Parathyroid adenoma (tissue), 2 donors: ENCODE data around the gene RASGEF1C.

Experiments
- H2AFZ ChIP-seq: fragments of 300-600 bp; sonication (generic); one replicate; pipeline ENCODE4 v1.7.0; 2017; ENCODE audit warnings: antibody characterized with exemption, mild to moderate bottlenecking
- H3K27ac ChIP-seq: fragments of 300-600 bp; sonication (generic); one replicate; pipeline ENCODE4 v1.7.0; 2017
- H3K27me3 ChIP-seq: fragments of 300-600 bp; sonication (generic); one replicate; pipeline ENCODE4 v1.7.0; 2017; ENCODE audit warnings: low read length; ENCODE audit not compliant: control insufficient read depth, insufficient read depth
- H3K36me3 ChIP-seq: fragments of 300-600 bp; sonication (generic); one replicate; pipeline ENCODE4 v1.7.0; 2017; ENCODE audit warnings: low read length; ENCODE audit not compliant: control insufficient read depth, insufficient read depth
- H3K4me1 ChIP-seq: fragments of 300-600 bp; sonication (generic); one replicate; pipeline ENCODE4 v1.7.0; 2017; ENCODE audit warnings: control low read depth
- H3K4me2 ChIP-seq: fragments of 300-600 bp; sonication (generic); one replicate; pipeline ENCODE4 v1.7.0; 2017; ENCODE audit warnings: low read length
- H3K4me3 ChIP-seq: fragments of 300-600 bp; sonication (generic); one replicate; pipeline ENCODE4 v1.7.0; 2017; ENCODE audit warnings: low read depth, low read length
- H3K79me2 ChIP-seq: fragments of 300-600 bp; sonication (generic); one replicate; pipeline ENCODE4 v1.7.0; 2017; ENCODE audit warnings: control low read depth
- H3K9ac ChIP-seq: fragments of 300-600 bp; sonication (generic); one replicate; pipeline ENCODE4 v1.7.0; 2017; ENCODE audit warnings: mild to moderate bottlenecking
- H3K9me3 ChIP-seq: fragments of 300-600 bp; sonication (generic); one replicate; pipeline ENCODE4 v1.7.0; 2017; ENCODE audit warnings: low read length; ENCODE audit not compliant: control insufficient read depth
- TF ChIP-seq, protein P1 (sequence below): fragments of 300-600 bp; sonication (generic); IDR thresholded peaks from one replicate; pipeline ENCODE4 v1.7.0; 2017; ENCODE audit warnings: antibody characterized with exemption, mild to moderate bottlenecking
- donor health status: primary hyperparathyroidism.

RASGEF1C gene

DNA sequence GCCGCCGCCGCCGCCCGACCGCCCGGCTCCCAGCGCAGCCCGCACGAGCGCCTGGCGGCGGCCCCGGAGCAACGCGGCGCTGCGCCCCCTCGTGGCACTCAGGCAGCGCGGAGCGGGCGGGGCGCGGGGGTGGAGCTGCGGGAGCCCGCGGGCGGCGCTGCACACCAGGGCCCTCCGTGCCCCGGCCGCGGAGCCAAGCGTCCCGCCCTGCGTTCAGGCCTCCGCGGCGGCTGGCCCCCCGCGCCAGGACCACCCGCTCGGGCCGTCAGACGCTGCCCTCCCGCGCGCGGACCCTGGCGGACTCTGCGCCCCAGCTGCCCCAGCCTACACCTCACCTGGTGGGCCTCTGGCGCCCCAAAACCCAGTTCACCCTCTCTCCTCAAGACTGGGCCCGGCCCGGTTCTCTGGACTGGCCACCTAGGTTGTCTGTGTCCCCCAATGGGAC lies at the start of gene RASGEF1C:
Gene RASGEF1C (minus strand): TSS at position 75 of the 445 bp plus-strand sequence. CDS start 71,159 bp downstream, outside the sequence.
- Histone ChIP-seq H3K4me3 (no peak within 1 kb of the TSS), H3K27me3 (no peaks in the 10 kb centered on the region), H3K36me3 (no peaks in the 10 kb centered on the region), H3K27ac (no peak within 1 kb of the TSS), H2AFZ (peak within 1 kb of the TSS; percentile 56), H3K79me2 (no peaks in the 10 kb centered on the region), H3K9ac (no peak within 1 kb of the TSS), H3K4me1 (no peaks in the 10 kb centered on the region), H3K4me2 (no peak within 1 kb of the TSS), H3K9me3 (no peaks in the 10 kb centered on the region)
- TF ChIP-seq, protein P1, sequence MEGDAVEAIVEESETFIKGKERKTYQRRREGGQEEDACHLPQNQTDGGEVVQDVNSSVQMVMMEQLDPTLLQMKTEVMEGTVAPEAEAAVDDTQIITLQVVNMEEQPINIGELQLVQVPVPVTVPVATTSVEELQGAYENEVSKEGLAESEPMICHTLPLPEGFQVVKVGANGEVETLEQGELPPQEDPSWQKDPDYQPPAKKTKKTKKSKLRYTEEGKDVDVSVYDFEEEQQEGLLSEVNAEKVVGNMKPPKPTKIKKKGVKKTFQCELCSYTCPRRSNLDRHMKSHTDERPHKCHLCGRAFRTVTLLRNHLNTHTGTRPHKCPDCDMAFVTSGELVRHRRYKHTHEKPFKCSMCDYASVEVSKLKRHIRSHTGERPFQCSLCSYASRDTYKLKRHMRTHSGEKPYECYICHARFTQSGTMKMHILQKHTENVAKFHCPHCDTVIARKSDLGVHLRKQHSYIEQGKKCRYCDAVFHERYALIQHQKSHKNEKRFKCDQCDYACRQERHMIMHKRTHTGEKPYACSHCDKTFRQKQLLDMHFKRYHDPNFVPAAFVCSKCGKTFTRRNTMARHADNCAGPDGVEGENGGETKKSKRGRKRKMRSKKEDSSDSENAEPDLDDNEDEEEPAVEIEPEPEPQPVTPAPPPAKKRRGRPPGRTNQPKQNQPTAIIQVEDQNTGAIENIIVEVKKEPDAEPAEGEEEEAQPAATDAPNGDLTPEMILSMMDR = no peak

DNA sequence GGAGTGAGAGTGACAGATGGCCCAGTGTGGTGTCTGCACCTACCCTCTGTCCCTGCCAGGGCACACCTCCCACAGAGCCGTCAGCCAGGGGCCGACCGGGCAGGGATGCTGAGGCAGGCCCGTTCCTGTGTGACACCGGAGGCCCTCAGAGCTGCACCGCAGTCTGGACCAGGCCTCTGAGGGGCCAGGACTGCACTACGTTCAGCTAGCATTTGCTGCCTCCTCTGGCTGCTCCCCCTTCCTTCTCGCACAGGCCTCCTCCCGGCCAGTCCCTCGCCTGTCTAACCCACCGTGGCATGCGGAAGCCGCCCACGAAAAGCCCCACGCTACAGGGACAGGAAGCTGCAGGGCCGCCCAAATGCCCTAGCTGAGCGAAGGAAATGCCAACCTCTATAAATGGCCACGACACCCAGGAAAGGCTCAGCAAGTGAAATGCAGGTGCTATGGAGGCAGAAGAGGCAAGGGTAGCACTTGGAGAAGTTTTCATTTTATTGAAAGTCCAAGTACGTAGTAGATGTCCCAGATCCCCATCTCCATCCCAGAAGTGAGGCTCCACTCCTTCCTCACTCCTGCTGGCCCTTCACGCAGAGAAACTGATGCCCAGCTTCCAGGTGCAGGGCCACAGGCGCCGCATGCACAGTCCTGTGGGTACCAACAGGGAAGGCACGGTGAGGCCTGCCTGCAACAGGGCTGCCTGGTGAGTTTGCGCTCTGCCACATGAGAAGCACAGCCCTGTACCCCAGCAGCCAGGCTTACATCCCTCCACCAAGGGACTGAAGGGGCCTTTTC lies 44.2 kb upstream of the RASGEF1C start:
- no peak overlapping the region for H3K9ac ChIP-seq
- H3K4me1 ChIP-seq = no peaks in the 10 kb centered on the region
- H3K79me2 ChIP-seq = no peaks in the 10 kb centered on the region
- H2AFZ ChIP-seq = no peak overlapping the region
- H3K4me2 ChIP-seq = no peak overlapping the region
- TF ChIP-seq, protein P1 = no peak
- H3K27ac ChIP-seq = no peak overlapping the region
- H3K9me3 ChIP-seq = peaks cover 12% of the 10 kb centered on the region
- no peaks in the 10 kb centered on the region for H3K27me3 ChIP-seq
- peaks cover 5% of the 10 kb centered on the region for H3K36me3 ChIP-seq
- no peak overlapping the region for H3K4me3 ChIP-seq

- no peaks in the 10 kb centered on the region for H3K4me1 ChIP-seq
- H3K4me3 ChIP-seq = no peak overlapping the region
- H3K79me2 ChIP-seq = no peaks in the 10 kb centered on the region
- H3K9me3 ChIP-seq = peaks cover 6% of the 10 kb centered on the region
- TF ChIP-seq, protein P1 = no peak
- H2AFZ ChIP-seq = no peak overlapping the region
- no peaks in the 10 kb centered on the region for H3K27me3 ChIP-seq
- no peak overlapping the region for H3K4me2 ChIP-seq
- H3K27ac ChIP-seq = no peak overlapping the region
- H3K9ac ChIP-seq = no peak overlapping the region
- no peaks in the 10 kb centered on the region for H3K36me3 ChIP-seq
Measured at GRCh38 chr5:180251887-180252286, 42.9 kb upstream of the RASGEF1C start.

GRCh38 chr5:180251141-180251540 lies 42.1 kb upstream of the RASGEF1C start:
- no peaks in the 10 kb centered on the region for H3K36me3 ChIP-seq
- H3K27ac ChIP-seq = no peak overlapping the region
- H3K79me2 ChIP-seq = no peaks in the 10 kb centered on the region
- H3K9me3 ChIP-seq = peaks cover 3% of the 10 kb centered on the region
- TF ChIP-seq, protein P1 = no peak
- H3K4me2 ChIP-seq = no peak overlapping the region
- H3K4me1 ChIP-seq = no peaks in the 10 kb centered on the region
- no peak overlapping the region for H2AFZ ChIP-seq
- H3K27me3 ChIP-seq = no peaks in the 10 kb centered on the region
- H3K4me3 ChIP-seq = no peak overlapping the region
- H3K9ac ChIP-seq = no peak overlapping the region

DNA sequence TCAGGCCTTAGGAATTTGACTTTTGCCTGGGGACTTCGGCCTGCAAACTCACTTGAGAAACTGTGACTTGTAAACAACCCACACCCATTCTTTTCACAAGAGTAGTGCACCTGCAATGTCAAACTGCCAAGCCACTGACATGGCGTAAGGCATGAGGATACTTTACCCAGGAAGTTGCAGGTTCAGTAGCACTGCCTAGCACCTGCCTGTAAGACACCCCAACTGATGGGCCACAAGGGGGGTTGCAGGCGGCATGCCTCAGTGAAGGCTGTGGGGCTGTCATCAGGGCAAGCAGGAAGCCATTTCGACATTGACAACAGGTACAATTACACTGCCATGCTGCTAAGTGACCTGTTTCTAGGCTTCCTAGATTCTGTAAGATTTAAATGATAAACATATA lies 41.3 kb upstream of the RASGEF1C start:
- Histone ChIP-seq H3K4me2 (no peak overlapping the region), H3K36me3 (no peaks in the 10 kb centered on the region), H3K4me3 (no peak overlapping the region), H3K9me3 (peaks cover 3% of the 10 kb centered on the region), H3K9ac (no peak overlapping the region), H3K79me2 (no peaks in the 10 kb centered on the region), H3K27ac (no peak overlapping the region), H3K27me3 (no peaks in the 10 kb centered on the region), H2AFZ (no peak overlapping the region), H3K4me1 (no peaks in the 10 kb centered on the region)
- TF ChIP-seq, protein P1 = no peak
